Karpas-422 (cell line): Measurements from ENCODE around the gene CAGE1. TPM values are rescaled to one million over a fixed set of nuclear protein-coding genes. Genes with fewer than 3 reads are reported as not detected.

Experiments used
- DNase-seq: peaks from one replicate; pipeline ENCODE4 v3.0.0-alpha.2; 2015
- H2AFZ ChIP-seq: fragments of 200-600 bp; sonication (generic); 2 replicates; pipeline ENCODE4 v1.6.1; 2014; ENCODE audit warnings: antibody characterized with exemption, low read length, mixed read lengths
- H3K27ac ChIP-seq: fragments of 200-600 bp; sonication (generic); 2 replicates; pipeline ENCODE4 v1.5.1; 2014; ENCODE audit warnings: mild to moderate bottlenecking, low read length, moderate library complexity
- H3K27me3 ChIP-seq: fragments of 200-600 bp; sonication (generic); 2 replicates; pipeline ENCODE4 v1.6.1; 2014; ENCODE audit warnings: low read length, mixed read lengths
- H3K36me3 ChIP-seq: fragments of 200-600 bp; sonication (generic); 2 replicates; pipeline ENCODE4 v1.6.1; 2014; ENCODE audit warnings: low read length, mixed read lengths; ENCODE audit not compliant: insufficient read depth
- H3K4me1 ChIP-seq: fragments of 200-600 bp; sonication (generic); 2 replicates; pipeline ENCODE4 v1.6.1; 2014; ENCODE audit warnings: mild to moderate bottlenecking, low read length, mixed read lengths
- H3K4me2 ChIP-seq: fragments of 200-600 bp; sonication (generic); 2 replicates; pipeline ENCODE4 v1.6.1; 2014; ENCODE audit warnings: low read length, low read depth, mild to moderate bottlenecking; ENCODE audit not compliant: poor library complexity, severe bottlenecking
- H3K4me3 ChIP-seq: fragments of 200-600 bp; sonication (generic); 2 replicates; pipeline ENCODE4 v1.5.1; 2014; ENCODE audit warnings: mild to moderate bottlenecking, antibody characterized with exemption, low read length, mixed read lengths
- H3K79me2 ChIP-seq: fragments of 200-600 bp; sonication (generic); 2 replicates; pipeline ENCODE4 v1.6.1; 2014; ENCODE audit warnings: mild to moderate bottlenecking, low read length, mixed read lengths
- H3K9ac ChIP-seq: fragments of 200-600 bp; sonication (generic); 2 replicates; pipeline ENCODE4 v1.6.0; 2014; ENCODE audit warnings: low read length
- H3K9me2 ChIP-seq: fragments of 200-600 bp; sonication (generic), shearing (Covaris generic); replicated peaks from 2 replicates; pipeline ENCODE4 v1.6.0; 2014; ENCODE audit warnings: mild to moderate bottlenecking, low read length, moderate library complexity; ENCODE audit not compliant: insufficient read depth
- H3K9me3 ChIP-seq: fragments of 300-700, 200-600 bp; sonication (generic); 2 replicates; pipeline ENCODE4 v1.6.1; 2014; ENCODE audit warnings: low read length, mixed read lengths
- H4K20me1 ChIP-seq: fragments of 200-600 bp; sonication (generic); 2 replicates; pipeline ENCODE4 v1.6.1; 2014; ENCODE audit warnings: mild to moderate bottlenecking, antibody characterized with exemption, low read length, low read depth; ENCODE audit not compliant: insufficient read depth
- total RNA-seq: library from RNA; depleted of rRNA; stranded (reverse); fragments of >200 nt; shearing (Covaris generic); gene quantifications from 2 replicates; pipeline ENCODE4 v1.2.3, GENCODE V29; 2014; ENCODE audit warnings: low replicate concordance

CAGE1 gene
- total RNA-seq, 1 experiment from 2014 or later = not detected

GRCh38 chr6:7426447-7427169 lies 37.1 kb upstream of the CAGE1 start:
- Histone ChIP-seq H3K36me3 (no peaks in the 10 kb centered on the region), H3K4me3 (no peak overlapping the region), H3K27ac (no peak overlapping the region), H3K9me2 (no peaks in the 10 kb centered on the region), H4K20me1 (no peaks in the 10 kb centered on the region), H3K79me2 (no peaks in the 10 kb centered on the region), H3K4me1 (no peaks in the 10 kb centered on the region), H2AFZ (no peak overlapping the region), H3K27me3 (no peaks in the 10 kb centered on the region), H3K9ac (no peak overlapping the region), H3K9me3 (no peaks in the 10 kb centered on the region), H3K4me2 (no peak overlapping the region)
- no peak for DNase-seq

GRCh38 chr6:7425808-7426190 lies 36.3 kb upstream of the CAGE1 start:
- no peak overlapping the region for H3K4me3 ChIP-seq
- H3K27ac ChIP-seq = no peak overlapping the region
- H3K36me3 ChIP-seq = no peaks in the 10 kb centered on the region
- no peak overlapping the region for H2AFZ ChIP-seq
- H4K20me1 ChIP-seq = no peaks in the 10 kb centered on the region
- no peaks in the 10 kb centered on the region for H3K4me1 ChIP-seq
- H3K9me3 ChIP-seq = no peaks in the 10 kb centered on the region
- H3K79me2 ChIP-seq = no peaks in the 10 kb centered on the region
- H3K9me2 ChIP-seq = no peaks in the 10 kb centered on the region
- no peak overlapping the region for H3K4me2 ChIP-seq
- no peak overlapping the region for H3K9ac ChIP-seq
- no peak for DNase-seq
- no peaks in the 10 kb centered on the region for H3K27me3 ChIP-seq

- Histone ChIP-seq H3K27ac (no peak overlapping the region), H3K9me2 (no peaks in the 10 kb centered on the region), H3K27me3 (no peaks in the 10 kb centered on the region), H4K20me1 (0 out of 2 replicates have a peak, but pooled peaks cover 5% of the 10 kb centered on the region), H3K36me3 (no peaks in the 10 kb centered on the region), H3K4me1 (no peaks in the 10 kb centered on the region), H2AFZ (no peak overlapping the region), H3K9me3 (no peaks in the 10 kb centered on the region), H3K4me2 (no peak overlapping the region), H3K9ac (no peak overlapping the region), H3K4me3 (no peak overlapping the region), H3K79me2 (no peaks in the 10 kb centered on the region)
- no peak for DNase-seq
These were observed 35.6 kb upstream of the CAGE1 start for GRCh38 chr6:7424967-7425807.

GRCh38 chr6:7424058-7424457 lies 34.5 kb upstream of the CAGE1 start:
- H3K79me2 ChIP-seq = no peaks in the 10 kb centered on the region
- H3K9me2 ChIP-seq = no peaks in the 10 kb centered on the region
- H3K36me3 ChIP-seq = no peaks in the 10 kb centered on the region
- no peak overlapping the region for H3K4me2 ChIP-seq
- 0 out of 2 replicates have a peak, but pooled peaks cover 6% of the 10 kb centered on the region for H4K20me1 ChIP-seq
- no peaks in the 10 kb centered on the region for H3K4me1 ChIP-seq
- no peak overlapping the region for H3K9ac ChIP-seq
- no peak overlapping the region for H2AFZ ChIP-seq
- H3K4me3 ChIP-seq = no peak overlapping the region
- DNase-seq = no peak
- H3K27ac ChIP-seq = no peak overlapping the region
- H3K27me3 ChIP-seq = no peaks in the 10 kb centered on the region
- H3K9me3 ChIP-seq = no peaks in the 10 kb centered on the region

GRCh38 chr6:7421066-7421465 lies 31.5 kb upstream of the CAGE1 start:
- H3K4me2 ChIP-seq = no peak overlapping the region
- no peaks in the 10 kb centered on the region for H3K79me2 ChIP-seq
- H3K4me1 ChIP-seq = no peaks in the 10 kb centered on the region
- H2AFZ ChIP-seq = no peak overlapping the region
- peaks cover 10% of the 10 kb centered on the region; the same call in 1 of the 2 replicates for H3K36me3 ChIP-seq
- H3K9me2 ChIP-seq = no peaks in the 10 kb centered on the region
- no peak overlapping the region for H3K27ac ChIP-seq
- DNase-seq = no peak
- H3K27me3 ChIP-seq = no peaks in the 10 kb centered on the region
- no peaks in the 10 kb centered on the region for H3K9me3 ChIP-seq
- H3K4me3 ChIP-seq = no peak overlapping the region
- H3K9ac ChIP-seq = no peak overlapping the region
- H4K20me1 ChIP-seq = 0 out of 2 replicates have a peak, but pooled peaks cover 6% of the 10 kb centered on the region

- Histone ChIP-seq H2AFZ (no peak overlapping the region), H3K9ac (no peak overlapping the region), H3K9me3 (no peaks in the 10 kb centered on the region), H3K27me3 (no peaks in the 10 kb centered on the region), H4K20me1 (0 out of 2 replicates have a peak, but pooled peaks cover 6% of the 10 kb centered on the region), H3K4me2 (no peak overlapping the region), H3K27ac (no peak overlapping the region), H3K36me3 (peaks cover 30% of the 10 kb centered on the region; the same call in 1 of the 2 replicates), H3K4me1 (no peaks in the 10 kb centered on the region), H3K9me2 (no peaks in the 10 kb centered on the region), H3K4me3 (no peak overlapping the region), H3K79me2 (no peaks in the 10 kb centered on the region)
- no peak for DNase-seq
These were observed 29.5 kb upstream of the CAGE1 start for GRCh38 chr6:7419065-7419464.

GRCh38 chr6:7418238-7418905 lies 28.8 kb upstream of the CAGE1 start:
- Histone ChIP-seq H3K4me3 (no peak overlapping the region), H3K27ac (no peak overlapping the region), H2AFZ (no peak overlapping the region), H3K27me3 (no peaks in the 10 kb centered on the region), H3K9me3 (no peaks in the 10 kb centered on the region), H3K4me1 (no peaks in the 10 kb centered on the region), H3K36me3 (peaks cover 36% of the 10 kb centered on the region; the same call in 1 of the 2 replicates), H3K9me2 (no peaks in the 10 kb centered on the region), H3K79me2 (no peaks in the 10 kb centered on the region), H3K9ac (no peak overlapping the region), H3K4me2 (no peak overlapping the region), H4K20me1 (0 out of 2 replicates have a peak, but pooled peaks cover 6% of the 10 kb centered on the region)
- DNase-seq = no peak

- DNase-seq = no peak
- no peaks in the 10 kb centered on the region for H3K79me2 ChIP-seq
- H3K4me3 ChIP-seq = no peak overlapping the region
- H3K4me1 ChIP-seq = no peaks in the 10 kb centered on the region
- no peaks in the 10 kb centered on the region for H3K9me2 ChIP-seq
- no peak overlapping the region for H3K9ac ChIP-seq
- H4K20me1 ChIP-seq = 0 out of 2 replicates have a peak, but pooled peaks cover 6% of the 10 kb centered on the region
- no peak overlapping the region for H3K27ac ChIP-seq
- no peak overlapping the region for H3K4me2 ChIP-seq
- peaks cover 41% of the 10 kb centered on the region; the same call in 1 of the 2 replicates for H3K36me3 ChIP-seq
- no peaks in the 10 kb centered on the region for H3K9me3 ChIP-seq
- no peak overlapping the region for H2AFZ ChIP-seq
- no peaks in the 10 kb centered on the region for H3K27me3 ChIP-seq
These were observed 28.1 kb upstream of the CAGE1 start for GRCh38 chr6:7417684-7418083.
